Panc1 (cell line): Measurements from ENCODE around the gene CRADD. TPM values are rescaled to one million over a fixed set of nuclear protein-coding genes. Genes with fewer than 3 reads are reported as not detected.

Experiments used
- ATAC-seq: fragments of 200-7000 bp; cut with Tn5 transposase; 2 replicates; pipeline ENCODE4 v1.9.1; 2020; ENCODE audit warnings: mild to moderate bottlenecking, moderate library complexity
- BruUV-seq: library from RNA; stranded (reverse); fragments of 400-500 nt; replicated peaks from 2 replicates; lab custom pipeline; 2021; lab: Mats Ljungman, UMichigan
- CTCF ChIA-PET: fragments of 300-600 bp; sonication (Branson Sonifier 250); formaldehyde crosslinking; loops from one replicate; lab custom pipeline; 2022; ENCODE audit warnings: antibody characterized with exemption; lab: Charles Lee
- POLR2A ChIA-PET: fragments of 300-600 bp; sonication (Branson Sonifier 250); formaldehyde crosslinking; loops from one replicate; lab custom pipeline; 2022; ENCODE audit warnings: antibody characterized with exemption; lab: Charles Lee
- DNase-seq: peaks from one replicate; pipeline ENCODE4 v3.0.0-alpha.2; 2010; ENCODE audit warnings: low read depth, low spot score
- H3K27ac ChIP-seq: 2 replicates; pipeline ENCODE4 v1.5.1; 2011; ENCODE audit warnings: mild to moderate bottlenecking, low read length, inconsistent platforms
- H3K27me3 ChIP-seq: fragments of 200-500 bp; sonication (Bioruptor generic); 2 replicates; pipeline ENCODE4 v1.6.0; 2014; ENCODE audit warnings: low read length, inconsistent platforms; ENCODE audit not compliant: control insufficient read depth, insufficient read depth
- H3K36me3 ChIP-seq: fragments of 200-500 bp; sonication (Bioruptor generic); 2 replicates; pipeline ENCODE4 v1.5.1; 2014; ENCODE audit warnings: inconsistent platforms, mild to moderate bottlenecking, low read length, moderate library complexity; ENCODE audit not compliant: control insufficient read depth, insufficient read depth
- H3K4me1 ChIP-seq: 2 replicates; pipeline ENCODE4 v1.5.1; 2011; ENCODE audit warnings: inconsistent platforms, mild to moderate bottlenecking, low read length, moderate library complexity; ENCODE audit not compliant: control insufficient read depth, insufficient read depth
- H3K4me3 ChIP-seq, 2 experiments: 2 replicates each; pipeline ENCODE4 v1.5.1; 2011 to 2012; ENCODE audit warnings: low read depth in 2 of 2, low read length in 2 of 2, mild to moderate bottlenecking in 2 of 2, inconsistent platforms in 1 of 2, moderate library complexity in 1 of 2
- H3K9me3 ChIP-seq: fragments of 200-500 bp; sonication (Bioruptor generic); 2 replicates; pipeline ENCODE4 v1.5.1; 2014; ENCODE audit warnings: low read depth, mild to moderate bottlenecking, inconsistent platforms, low read length, moderate library complexity; ENCODE audit not compliant: control insufficient read depth, insufficient read depth
- POLR2AphosphoS5 ChIP-seq: IDR thresholded peaks from 2 replicates; pipeline ENCODE4 v1.6.1; 2012; ENCODE audit warnings: mild to moderate bottlenecking, low read depth, low read length, moderate library complexity
- SIN3A ChIP-seq: IDR thresholded peaks from 2 replicates; pipeline ENCODE4 v1.6.1; 2012; ENCODE audit warnings: low read depth, mild to moderate bottlenecking, low read length, moderate library complexity, borderline replicate concordance; ENCODE audit not compliant: insufficient read depth
- TCF7L2 ChIP-seq: IDR thresholded peaks from 2 replicates; pipeline ENCODE4 v1.6.1; 2011; ENCODE audit warnings: mild to moderate bottlenecking, low read depth, low read length, inconsistent platforms
- in situ Hi-C: cut with HindIII; loops from 2 replicates; pipeline ENCODE4 v1.10.0; 2016; ENCODE audit warnings: low sequenced_read_pairs, low pct_unique_long_range_greater_than_20kb
- intact Hi-C: fragments of 100-400 bp; cut with micrococcal nuclease; formaldehyde crosslinking; loops from one replicate; pipeline ENCODE4 v1.10.0; 2022; ENCODE audit not compliant: unreplicated experiment
- total RNA-seq: library from RNA; stranded (reverse); gene quantifications from one replicate; pipeline ENCODE4 v1.2.1, GENCODE V29; 2021; ENCODE audit not compliant: unreplicated experiment
- TF ChIP-seq, protein P1 (sequence below), 2 experiments: IDR thresholded peaks; 2 replicates each; pipeline ENCODE4 v1.6.1; 2011 to 2012; ENCODE audit warnings: low read depth in 2 of 2, control low read depth in 1 of 2, low read length in 1 of 2, mild to moderate bottlenecking in 1 of 2, moderate library complexity in 1 of 2; ENCODE audit not compliant: insufficient read depth in 1 of 2
- TF ChIP-seq, protein P2 (sequence below): fragments of 450-650 bp; IDR thresholded peaks from 2 replicates; pipeline ENCODE4 v1.5.1; 2017; ENCODE audit warnings: mild to moderate bottlenecking

CRADD gene
- total RNA-seq, 1 experiment from 2014 or later: 7.0 TPM

DNA sequence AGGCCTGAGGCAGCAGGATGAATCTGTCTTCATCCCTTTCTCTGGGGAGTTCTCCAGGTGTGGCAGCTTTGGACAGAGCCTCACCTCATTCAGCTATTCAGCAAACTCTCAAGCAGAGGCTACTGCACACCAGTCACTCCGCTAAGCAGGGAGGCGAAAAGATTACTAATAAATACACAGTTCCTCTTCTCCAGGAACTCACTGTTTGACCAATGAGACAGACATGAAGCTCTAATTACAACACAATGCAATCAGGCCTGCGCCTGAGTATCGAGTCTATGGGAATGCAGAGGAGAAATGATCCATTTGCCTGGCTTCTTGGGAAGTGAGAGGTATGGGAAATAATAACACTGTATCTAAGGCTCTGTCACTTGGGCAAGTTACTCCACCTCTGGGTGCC is 178.1 kb downstream of the CRADD start:
- intact Hi-C loops: no loop called here

DNA sequence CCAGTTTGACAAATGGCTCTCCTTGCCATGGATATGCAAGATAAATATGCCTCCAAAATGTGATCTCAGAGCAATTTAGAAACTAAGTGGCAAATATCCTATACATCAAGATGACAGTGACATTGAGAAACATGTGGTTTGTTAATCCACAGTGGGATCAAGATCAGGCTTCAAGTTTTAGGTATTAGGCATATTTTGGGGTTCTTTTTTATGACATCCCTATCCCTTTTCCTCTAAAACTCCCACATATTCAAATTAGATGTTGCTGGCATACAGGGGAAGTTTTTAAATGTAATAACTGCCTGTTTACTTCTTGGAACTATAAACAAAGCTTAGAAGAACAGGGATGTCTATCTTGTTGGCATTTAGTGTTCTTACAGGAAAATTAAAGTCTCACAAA is 179.4 kb downstream of the CRADD start:
- DNase-seq (no peak), ATAC-seq (no peak)
- H3K36me3 ChIP-seq: no peaks in the 10 kb centered on the region
- no peaks in the 10 kb centered on the region for H3K9me3 ChIP-seq
- no TSS peak for BruUV-seq
- H3K4me1 ChIP-seq: no peaks in the 10 kb centered on the region
- H3K4me3 ChIP-seq: no peak overlapping the region
- intact Hi-C loops: no loop called here
- ChIA-PET CTCF (no interaction called here), POLR2A (no interaction called here)
- TF ChIP-seq, protein P1, sequence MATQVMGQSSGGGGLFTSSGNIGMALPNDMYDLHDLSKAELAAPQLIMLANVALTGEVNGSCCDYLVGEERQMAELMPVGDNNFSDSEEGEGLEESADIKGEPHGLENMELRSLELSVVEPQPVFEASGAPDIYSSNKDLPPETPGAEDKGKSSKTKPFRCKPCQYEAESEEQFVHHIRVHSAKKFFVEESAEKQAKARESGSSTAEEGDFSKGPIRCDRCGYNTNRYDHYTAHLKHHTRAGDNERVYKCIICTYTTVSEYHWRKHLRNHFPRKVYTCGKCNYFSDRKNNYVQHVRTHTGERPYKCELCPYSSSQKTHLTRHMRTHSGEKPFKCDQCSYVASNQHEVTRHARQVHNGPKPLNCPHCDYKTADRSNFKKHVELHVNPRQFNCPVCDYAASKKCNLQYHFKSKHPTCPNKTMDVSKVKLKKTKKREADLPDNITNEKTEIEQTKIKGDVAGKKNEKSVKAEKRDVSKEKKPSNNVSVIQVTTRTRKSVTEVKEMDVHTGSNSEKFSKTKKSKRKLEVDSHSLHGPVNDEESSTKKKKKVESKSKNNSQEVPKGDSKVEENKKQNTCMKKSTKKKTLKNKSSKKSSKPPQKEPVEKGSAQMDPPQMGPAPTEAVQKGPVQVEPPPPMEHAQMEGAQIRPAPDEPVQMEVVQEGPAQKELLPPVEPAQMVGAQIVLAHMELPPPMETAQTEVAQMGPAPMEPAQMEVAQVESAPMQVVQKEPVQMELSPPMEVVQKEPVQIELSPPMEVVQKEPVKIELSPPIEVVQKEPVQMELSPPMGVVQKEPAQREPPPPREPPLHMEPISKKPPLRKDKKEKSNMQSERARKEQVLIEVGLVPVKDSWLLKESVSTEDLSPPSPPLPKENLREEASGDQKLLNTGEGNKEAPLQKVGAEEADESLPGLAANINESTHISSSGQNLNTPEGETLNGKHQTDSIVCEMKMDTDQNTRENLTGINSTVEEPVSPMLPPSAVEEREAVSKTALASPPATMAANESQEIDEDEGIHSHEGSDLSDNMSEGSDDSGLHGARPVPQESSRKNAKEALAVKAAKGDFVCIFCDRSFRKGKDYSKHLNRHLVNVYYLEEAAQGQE (IDR thresholded peaks at IDR 0.05; ENCODE audit: insufficient read depth in 1 of 2, low read depth in 2 of 2, low read length in 1 of 2): no peak
- TF ChIP-seq TCF7L2 (no peak), POLR2AphosphoS5 (no peak), SIN3A (no peak)
- TF ChIP-seq, protein P2, sequence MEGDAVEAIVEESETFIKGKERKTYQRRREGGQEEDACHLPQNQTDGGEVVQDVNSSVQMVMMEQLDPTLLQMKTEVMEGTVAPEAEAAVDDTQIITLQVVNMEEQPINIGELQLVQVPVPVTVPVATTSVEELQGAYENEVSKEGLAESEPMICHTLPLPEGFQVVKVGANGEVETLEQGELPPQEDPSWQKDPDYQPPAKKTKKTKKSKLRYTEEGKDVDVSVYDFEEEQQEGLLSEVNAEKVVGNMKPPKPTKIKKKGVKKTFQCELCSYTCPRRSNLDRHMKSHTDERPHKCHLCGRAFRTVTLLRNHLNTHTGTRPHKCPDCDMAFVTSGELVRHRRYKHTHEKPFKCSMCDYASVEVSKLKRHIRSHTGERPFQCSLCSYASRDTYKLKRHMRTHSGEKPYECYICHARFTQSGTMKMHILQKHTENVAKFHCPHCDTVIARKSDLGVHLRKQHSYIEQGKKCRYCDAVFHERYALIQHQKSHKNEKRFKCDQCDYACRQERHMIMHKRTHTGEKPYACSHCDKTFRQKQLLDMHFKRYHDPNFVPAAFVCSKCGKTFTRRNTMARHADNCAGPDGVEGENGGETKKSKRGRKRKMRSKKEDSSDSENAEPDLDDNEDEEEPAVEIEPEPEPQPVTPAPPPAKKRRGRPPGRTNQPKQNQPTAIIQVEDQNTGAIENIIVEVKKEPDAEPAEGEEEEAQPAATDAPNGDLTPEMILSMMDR: no peak
- no peaks in the 10 kb centered on the region for H3K27me3 ChIP-seq
- H3K27ac ChIP-seq: no peak overlapping the region
- in situ Hi-C loops: no loop called here

More for the DNA sequence above, 178.1 kb downstream of the CRADD start:
- H3K36me3 ChIP-seq: no peaks in the 10 kb centered on the region
- no peaks in the 10 kb centered on the region for H3K9me3 ChIP-seq
- POLR2A ChIA-PET: no interaction called here
- DNase-seq (no peak), ATAC-seq (no peak)
- TF ChIP-seq POLR2AphosphoS5: no peak
- TF ChIP-seq, protein P2: no peak
- TF ChIP-seq TCF7L2: no peak
- TF ChIP-seq SIN3A: no peak
- TF ChIP-seq, protein P1 (IDR thresholded peaks at IDR 0.05; ENCODE audit: insufficient read depth in 1 of 2, low read depth in 2 of 2, low read length in 1 of 2): no peak
- H3K4me3 ChIP-seq: no peak overlapping the region
- CTCF ChIA-PET: no interaction called here
- no peak overlapping the region for H3K27ac ChIP-seq
- no peaks in the 10 kb centered on the region for H3K4me1 ChIP-seq
- in situ Hi-C loops: no loop called here
- no peaks in the 10 kb centered on the region for H3K27me3 ChIP-seq
- no TSS peak for BruUV-seq
